Measurements from ENCODE around the gene ENTPD6. TPM values are rescaled to one million over a fixed set of nuclear protein-coding genes. Genes with fewer than 3 reads are reported as not detected.

Gene ENTPD6
- total RNA-seq, 1 experiment from 2014 or later = 80.4 TPM

GRCh38 chr20:25212242-25212641 is 16.7 kb downstream of the ENTPD6 start:
- intact Hi-C loops (cut with micrococcal nuclease; ENCODE audit: unreplicated experiment) = no loop called here
- CTCF ChIA-PET = no interaction called here
- no peaks in the 10 kb centered on the region for H3K27me3 ChIP-seq (ENCODE audit: insufficient read depth, low read depth)

GRCh38 chr20:25213566-25214425 is 18.3 kb downstream of the ENTPD6 start:
- no peak for DNase-seq
- H3K27me3 ChIP-seq (ENCODE audit: insufficient read depth, low read depth) = no peaks in the 10 kb centered on the region
- H3K79me2 ChIP-seq (ENCODE audit: low read depth) = no peaks in the 10 kb centered on the region
- H3K9me3 ChIP-seq (ENCODE audit: insufficient read depth, low read depth) = no peaks in the 10 kb centered on the region
- no peaks in the 10 kb centered on the region; the same call in 1 of the 2 replicates for H4K20me1 ChIP-seq (ENCODE audit: insufficient read depth)
- H3K4me2 ChIP-seq = no peak overlapping the region
- no TSS peak for BruUV-seq (replicated peaks)
- no peaks in the 10 kb centered on the region for H3F3A ChIP-seq (ENCODE audit: insufficient read depth, low read depth)
- H2AFZ ChIP-seq = no peak overlapping the region
- H3K4me3 ChIP-seq = no peak overlapping the region
- no peaks in the 10 kb centered on the region for H3K9me2 ChIP-seq (ENCODE audit: insufficient read depth)
- H3K27ac ChIP-seq = no peak overlapping the region
- ChIA-PET CTCF (no interaction called here), POLR2A (ENCODE audit: unreplicated experiment) (interaction anchor here (0.5 kb wide), 1 partner anchor 246 kb away, joined by 3 read pairs; no protein-coding TSS in a partner anchor)
- H3K36me3 ChIP-seq (ENCODE audit: low read depth) = peaks cover 20% of the 10 kb centered on the region; the same call in 1 of the 2 replicates
- TF ChIP-seq EZH2 (IDR thresholded peaks at IDR 0.05; ENCODE audit: low read depth) (no peak), CTCF (conservative IDR thresholded peaks at IDR 0.05) (no peak)
- intact Hi-C loops (cut with micrococcal nuclease; ENCODE audit: unreplicated experiment) = no loop called here
- H3K4me1 ChIP-seq (replicated peaks; ENCODE audit: insufficient read depth) = no peaks in the 10 kb centered on the region

More at GRCh38 chr20:25212242-25212641, 16.7 kb downstream of the ENTPD6 start:
- Histone ChIP-seq H3F3A (ENCODE audit: insufficient read depth, low read depth) (no peaks in the 10 kb centered on the region), H3K27ac (no peak overlapping the region), H4K20me1 (ENCODE audit: insufficient read depth) (no peaks in the 10 kb centered on the region; the same call in 1 of the 2 replicates), H2AFZ (no peak overlapping the region), H3K4me2 (no peak overlapping the region), H3K9me2 (ENCODE audit: insufficient read depth) (no peaks in the 10 kb centered on the region), H3K9me3 (ENCODE audit: insufficient read depth, low read depth) (no peaks in the 10 kb centered on the region), H3K79me2 (ENCODE audit: low read depth) (no peaks in the 10 kb centered on the region), H3K36me3 (ENCODE audit: low read depth) (peaks cover 18% of the 10 kb centered on the region; the same call in 1 of the 2 replicates), H3K4me1 (replicated peaks; ENCODE audit: insufficient read depth) (no peaks in the 10 kb centered on the region), H3K4me3 (no peak overlapping the region)
- POLR2A ChIA-PET (ENCODE audit: unreplicated experiment) = no interaction called here
- BruUV-seq (replicated peaks) = no TSS peak
- no peak for DNase-seq
- no peak for TF ChIP-seq EZH2 (IDR thresholded peaks at IDR 0.05; ENCODE audit: low read depth)
- TF ChIP-seq CTCF (conservative IDR thresholded peaks at IDR 0.05) = no peak

GRCh38 chr20:25214426-25214790 is 18.9 kb downstream of the ENTPD6 start:
- intact Hi-C loops (cut with micrococcal nuclease; ENCODE audit: unreplicated experiment) = no loop called here

More at GRCh38 chr20:25214426-25214790, 18.9 kb downstream of the ENTPD6 start:
- Histone ChIP-seq H3K27me3 (ENCODE audit: insufficient read depth, low read depth) (no peaks in the 10 kb centered on the region), H3K36me3 (ENCODE audit: low read depth) (peaks cover 20% of the 10 kb centered on the region; the same call in 1 of the 2 replicates), H3K9me2 (ENCODE audit: insufficient read depth) (no peaks in the 10 kb centered on the region), H3K9me3 (ENCODE audit: insufficient read depth, low read depth) (no peaks in the 10 kb centered on the region), H3K4me1 (replicated peaks; ENCODE audit: insufficient read depth) (no peaks in the 10 kb centered on the region), H3K4me2 (no peak overlapping the region), H3F3A (ENCODE audit: insufficient read depth, low read depth) (no peaks in the 10 kb centered on the region), H2AFZ (no peak overlapping the region), H3K27ac (no peak overlapping the region), H4K20me1 (ENCODE audit: insufficient read depth) (no peaks in the 10 kb centered on the region; the same call in 1 of the 2 replicates), H3K4me3 (no peak overlapping the region), H3K79me2 (ENCODE audit: low read depth) (no peaks in the 10 kb centered on the region)
- TF ChIP-seq CTCF (conservative IDR thresholded peaks at IDR 0.05) = no peak
- TF ChIP-seq EZH2 (IDR thresholded peaks at IDR 0.05; ENCODE audit: low read depth) = no peak
- no TSS peak for BruUV-seq (replicated peaks)
- CTCF ChIA-PET = no interaction called here
- DNase-seq = no peak
- POLR2A ChIA-PET (ENCODE audit: unreplicated experiment) = interaction anchor here (0.5 kb wide), 1 partner anchor 246 kb away, joined by 3 read pairs; no protein-coding TSS in a partner anchor

All from PC-9 (cell line).